NCI-H2107 (cell line): ENCODE measurements around the gene LDHAL6B.
"Not testable (repeated sequence)": the region's sequence is repeated elsewhere in the genome, so short reads cannot be mapped to it uniquely, and the experiment has no call there.

Experiments used
- DNase-seq: peaks from one replicate; lab custom pipeline; 2025; lab: John Stamatoyannopoulos, UW

The LDHAL6B gene

DNA sequence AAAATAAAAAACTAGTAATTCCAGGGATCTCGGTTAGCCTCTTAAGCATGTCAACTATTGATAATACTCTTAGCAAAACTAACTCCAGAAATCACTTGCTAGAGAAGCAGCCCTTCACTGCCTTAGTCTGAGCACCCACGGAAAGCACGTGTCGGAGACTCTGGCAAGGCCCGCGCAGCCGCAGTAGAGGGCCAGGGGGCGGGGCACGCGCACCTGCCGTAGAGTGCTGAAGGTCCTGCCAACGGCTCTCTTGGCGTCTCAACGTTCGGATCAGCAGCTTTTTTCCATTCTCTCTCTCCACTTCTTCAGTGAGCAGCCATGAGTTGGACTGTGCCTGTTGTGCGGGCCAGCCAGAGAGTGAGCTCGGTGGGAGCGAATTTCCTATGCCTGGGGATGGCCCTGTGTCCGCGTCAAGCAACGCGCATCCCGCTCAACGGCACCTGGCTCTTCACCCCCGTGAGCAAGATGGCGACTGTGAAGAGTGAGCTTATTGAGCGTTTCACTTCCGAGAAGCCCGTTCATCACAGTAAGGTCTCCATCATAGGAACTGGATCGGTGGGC, at the start of gene LDHAL6B:
Gene LDHAL6B (plus strand): TSS at position 221 of the 561 bp plus-strand sequence. CDS start 98 bp downstream, at position 319.
- DNase-seq = no peak

DNA sequence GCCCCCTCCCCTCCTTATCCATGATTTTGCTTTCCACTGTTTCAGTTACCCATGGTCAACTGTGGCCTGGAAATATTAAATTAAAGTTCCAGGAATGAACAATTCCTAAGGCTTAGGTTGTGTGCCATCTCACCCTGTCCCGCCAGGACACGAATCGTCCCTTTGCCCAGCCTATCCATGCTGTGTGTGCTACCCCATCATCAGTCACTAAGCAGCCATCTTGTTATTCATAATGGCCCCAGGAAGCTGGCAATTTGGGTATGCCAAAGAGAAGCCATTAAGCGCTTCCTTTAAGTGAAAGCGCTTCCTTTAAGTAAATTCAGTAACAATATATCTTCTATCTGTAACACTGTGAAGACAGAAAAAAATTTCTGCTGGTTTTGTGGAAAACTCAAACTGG, 49.2 kb upstream of the LDHAL6B start:
- DNase-seq = no peak

DNA sequence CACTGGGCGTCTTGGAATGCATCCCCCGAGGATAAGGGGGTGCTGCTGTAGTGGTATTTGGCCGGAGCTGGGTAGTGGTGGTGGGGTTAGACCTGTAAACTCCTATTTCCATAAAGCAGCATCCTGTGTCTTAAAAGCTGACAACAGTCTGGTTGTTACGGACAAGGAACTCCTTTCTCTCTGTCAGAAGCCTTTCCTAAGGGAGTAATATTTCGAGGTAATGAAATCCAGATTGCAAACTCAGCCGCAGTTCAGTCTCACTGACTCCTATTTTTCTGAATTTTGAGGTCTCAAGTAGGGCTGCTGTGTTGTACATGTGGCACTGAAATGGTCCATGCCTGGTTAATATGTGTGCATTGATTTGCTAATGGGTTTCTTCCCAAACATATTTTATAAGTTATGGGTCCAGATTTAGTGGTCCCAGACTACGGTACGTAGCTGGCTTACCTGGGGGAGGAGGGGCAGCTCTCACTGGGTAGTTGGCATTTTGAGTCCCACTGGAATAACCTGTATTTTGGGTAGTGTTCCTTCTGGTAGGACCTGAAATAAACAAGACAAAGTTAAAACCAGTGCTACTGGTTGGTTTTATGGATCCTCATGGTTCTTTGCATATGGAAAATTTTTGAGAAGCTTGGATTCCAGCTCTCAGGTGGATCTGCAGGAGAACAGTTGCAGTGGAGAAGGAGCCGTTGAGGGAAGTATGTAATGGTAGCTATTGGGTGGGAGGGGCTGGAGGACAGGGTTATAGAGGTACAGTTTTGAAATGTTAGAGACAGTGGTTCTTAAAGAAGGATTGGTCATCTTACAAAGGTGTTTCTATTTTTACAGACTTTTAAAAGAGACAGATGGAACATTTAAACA, 48.6 kb upstream of the LDHAL6B start:
- DNase-seq = no peak

DNA sequence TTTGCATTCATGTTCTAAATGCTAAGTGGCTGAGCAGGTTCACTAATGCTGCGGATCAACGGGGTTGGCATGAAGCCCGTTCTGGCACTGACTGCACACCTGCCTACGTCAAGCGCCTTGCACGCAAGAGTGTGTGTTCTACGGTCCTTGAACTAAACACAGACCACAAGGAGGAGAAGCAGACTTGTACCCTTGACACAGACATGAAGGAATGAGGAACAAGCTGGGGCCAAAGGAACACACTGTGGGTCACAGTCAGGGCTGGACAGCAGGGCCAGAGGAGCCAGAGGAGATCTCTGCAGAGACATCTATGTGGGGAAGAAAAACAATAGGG, 48.0 kb upstream of the LDHAL6B start:
- DNase-seq = peak; percentile 29

DNA sequence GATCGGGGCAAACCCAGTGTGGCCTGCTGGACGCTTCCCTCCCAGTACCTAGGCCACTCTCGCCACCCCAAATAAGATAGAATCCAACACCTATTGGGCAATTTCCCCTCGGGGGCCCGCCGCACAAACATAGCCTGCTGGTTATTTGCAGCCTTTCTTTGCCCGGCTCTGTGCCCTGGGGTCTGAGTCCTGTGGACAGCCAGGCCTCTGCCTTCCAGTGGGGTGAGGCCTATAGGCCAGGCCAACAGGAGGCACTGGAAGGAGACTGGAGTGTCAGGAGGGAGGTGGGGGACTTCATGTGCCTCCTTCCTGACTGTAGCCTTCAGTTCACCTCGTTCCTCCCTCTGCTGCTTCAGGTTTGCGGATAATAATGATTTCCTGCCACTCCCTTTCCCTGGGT, 47.4 kb upstream of the LDHAL6B start:
- no peak for DNase-seq

DNA sequence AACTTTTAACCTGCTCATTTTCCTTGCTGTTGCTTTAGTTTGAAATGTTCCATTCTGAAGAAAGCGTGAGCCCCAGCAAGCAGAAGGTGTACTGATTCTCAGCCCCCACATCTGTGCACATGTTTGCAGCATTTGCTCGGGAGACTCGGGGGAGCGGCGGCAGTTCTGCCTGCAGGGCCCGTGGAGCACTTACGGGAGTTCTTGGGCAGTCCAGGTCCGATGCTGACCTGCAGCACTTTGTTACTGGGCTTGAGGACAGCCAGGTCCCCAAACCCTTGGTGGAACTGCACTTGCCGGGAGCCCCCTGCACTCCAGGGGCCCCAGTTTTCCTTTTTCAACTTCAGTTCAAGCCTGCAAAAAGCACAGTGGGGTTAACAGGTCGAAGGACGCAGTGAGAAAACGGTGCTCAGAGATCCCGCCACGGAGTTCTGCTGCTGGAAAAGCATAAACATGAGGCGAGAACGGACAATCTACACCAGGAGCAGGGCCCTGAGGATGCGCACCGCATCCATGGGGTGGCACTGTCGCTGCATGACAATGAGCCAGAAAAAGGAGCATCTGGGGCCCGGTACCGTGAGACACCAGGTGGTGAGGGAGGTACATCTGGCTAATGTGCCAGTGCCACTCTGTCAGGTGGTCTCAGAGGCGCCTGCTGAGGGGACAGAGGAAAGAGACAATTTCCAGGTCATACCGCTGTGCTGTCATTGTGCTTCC, 45.6 kb upstream of the LDHAL6B start:
- DNase-seq = peak; percentile 39

DNA sequence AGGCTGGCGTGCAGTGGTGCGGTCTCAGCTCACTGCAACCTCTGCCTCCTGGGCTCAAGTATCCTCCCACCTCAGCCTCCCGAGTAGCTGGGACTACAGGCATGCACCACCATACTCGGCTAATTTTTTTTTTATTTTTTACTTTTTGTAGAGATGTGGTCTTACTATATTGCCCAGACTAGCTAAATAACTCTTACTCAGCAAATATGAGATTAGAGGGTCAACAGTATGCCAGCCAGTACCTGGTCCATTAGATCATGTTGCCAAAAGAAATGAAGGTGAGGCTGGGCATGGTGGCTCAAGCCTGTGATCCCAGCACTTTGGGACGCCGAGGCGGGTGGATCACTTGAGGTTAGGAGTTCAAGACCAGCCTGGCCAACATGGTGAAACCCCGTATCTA, 44.6 kb upstream of the LDHAL6B start:
- not testable (repeated sequence) for DNase-seq

DNA sequence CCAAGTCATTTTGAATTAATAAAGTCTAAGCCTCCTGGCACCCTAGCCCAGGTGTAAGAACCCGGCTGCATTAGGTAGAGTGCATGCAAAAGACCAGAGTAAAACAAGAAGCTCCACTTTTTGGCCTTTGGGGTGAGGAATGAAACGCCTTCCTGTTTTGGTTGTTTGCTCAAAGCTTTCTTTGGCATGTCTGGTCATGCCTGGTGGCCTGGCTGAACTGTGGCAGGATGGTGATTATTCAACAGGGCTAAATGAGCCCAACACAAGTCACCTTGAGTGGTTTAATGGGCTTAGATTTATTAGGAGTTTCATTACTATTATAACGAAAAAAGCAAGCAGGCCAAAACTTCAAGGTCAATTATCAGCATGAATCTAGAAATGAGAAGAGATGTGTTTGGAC, 40.9 kb upstream of the LDHAL6B start:
- no peak for DNase-seq

DNA sequence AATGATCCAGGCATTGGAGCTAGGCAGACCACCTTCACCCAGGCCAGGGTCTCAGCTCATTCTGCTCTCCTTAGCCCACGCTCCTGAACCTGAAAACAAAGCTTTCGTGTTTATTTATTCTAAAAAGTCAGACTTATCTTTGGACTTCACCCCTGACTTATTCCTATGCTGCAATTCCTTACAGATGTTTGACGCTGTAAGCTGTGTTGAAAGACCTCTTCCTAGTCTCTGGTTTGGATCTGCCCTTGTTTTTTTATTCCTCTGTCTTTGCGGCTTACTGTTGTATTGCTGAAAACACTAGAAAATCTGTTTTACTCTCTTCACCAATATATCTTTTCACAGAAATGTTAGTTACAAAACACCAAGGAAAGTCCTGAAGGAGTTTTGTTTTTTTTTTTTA, 40.5 kb upstream of the LDHAL6B start:
- no peak for DNase-seq

DNA sequence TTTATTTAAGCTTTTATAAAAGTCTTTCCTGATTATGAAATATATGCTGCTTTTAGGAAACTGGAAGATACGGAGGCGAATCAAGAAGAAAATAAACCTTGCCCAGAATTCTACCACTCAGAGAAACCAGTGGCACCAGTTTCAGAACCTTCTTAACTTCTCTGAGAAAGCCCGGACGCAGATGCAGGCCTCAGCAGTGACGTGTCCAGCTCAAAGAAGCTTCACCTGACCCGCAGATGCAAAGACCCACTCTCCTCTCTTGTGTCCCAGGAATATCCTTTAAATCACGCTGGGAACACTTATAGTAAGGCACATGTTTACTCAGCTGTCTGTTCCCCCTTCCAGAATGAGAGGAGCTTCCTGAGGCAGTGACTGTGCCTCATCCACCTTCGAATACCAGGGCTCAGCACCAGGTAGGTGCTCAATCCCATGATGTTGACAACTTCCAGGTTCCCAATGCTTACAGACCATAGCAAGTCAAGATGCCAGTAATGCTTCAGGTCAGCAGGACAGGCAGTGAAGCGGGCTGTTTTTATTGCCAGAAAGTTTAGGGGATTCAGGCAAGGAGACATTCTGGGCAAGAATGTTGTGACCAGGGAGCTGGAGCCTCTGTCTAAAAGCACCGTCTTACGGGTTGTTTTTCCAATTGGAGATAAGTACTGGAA, 39.9 kb upstream of the LDHAL6B start:
- DNase-seq = no peak

DNA sequence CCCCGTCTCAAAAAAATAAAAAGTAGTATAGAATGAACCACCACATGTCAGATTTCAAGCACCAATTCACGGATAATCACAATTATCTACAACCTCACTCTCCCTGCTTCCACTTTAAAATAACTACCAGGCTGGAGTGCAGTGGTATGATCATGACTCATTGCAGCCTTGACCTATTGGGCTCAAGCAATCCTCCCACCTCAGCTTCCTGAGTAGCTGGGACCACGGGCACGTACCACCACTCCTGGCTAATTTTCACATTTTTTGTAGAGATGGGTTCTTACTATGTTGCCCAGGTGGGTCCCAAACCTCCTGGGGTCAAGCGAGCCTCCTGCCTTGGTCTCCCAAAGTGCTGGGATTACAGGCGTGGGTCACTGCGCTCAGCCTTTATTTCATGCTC, 38.1 kb upstream of the LDHAL6B start:
- no peak for DNase-seq

DNA sequence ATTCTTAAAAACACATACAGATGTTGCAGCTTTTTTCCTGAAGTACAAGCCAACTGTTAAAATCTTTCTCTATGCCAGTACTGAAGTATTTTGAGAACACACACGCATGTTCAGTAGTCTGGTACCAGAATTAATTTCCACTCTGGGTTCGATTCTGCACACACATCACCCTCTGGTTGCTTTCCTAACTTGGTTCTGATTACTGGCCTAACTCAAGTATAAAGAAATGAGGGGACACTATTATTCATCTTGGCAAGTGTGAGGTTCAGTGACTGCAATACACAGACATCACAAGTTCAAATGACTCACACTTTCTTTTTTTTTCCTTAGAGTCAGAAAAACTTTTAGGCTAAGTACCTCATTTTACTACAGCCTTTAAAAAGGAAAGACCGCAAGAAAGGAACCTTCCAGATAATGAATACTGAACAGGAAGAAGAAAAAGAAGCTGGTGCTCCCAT, 37.4 kb upstream of the LDHAL6B start:
- DNase-seq = no peak

DNA sequence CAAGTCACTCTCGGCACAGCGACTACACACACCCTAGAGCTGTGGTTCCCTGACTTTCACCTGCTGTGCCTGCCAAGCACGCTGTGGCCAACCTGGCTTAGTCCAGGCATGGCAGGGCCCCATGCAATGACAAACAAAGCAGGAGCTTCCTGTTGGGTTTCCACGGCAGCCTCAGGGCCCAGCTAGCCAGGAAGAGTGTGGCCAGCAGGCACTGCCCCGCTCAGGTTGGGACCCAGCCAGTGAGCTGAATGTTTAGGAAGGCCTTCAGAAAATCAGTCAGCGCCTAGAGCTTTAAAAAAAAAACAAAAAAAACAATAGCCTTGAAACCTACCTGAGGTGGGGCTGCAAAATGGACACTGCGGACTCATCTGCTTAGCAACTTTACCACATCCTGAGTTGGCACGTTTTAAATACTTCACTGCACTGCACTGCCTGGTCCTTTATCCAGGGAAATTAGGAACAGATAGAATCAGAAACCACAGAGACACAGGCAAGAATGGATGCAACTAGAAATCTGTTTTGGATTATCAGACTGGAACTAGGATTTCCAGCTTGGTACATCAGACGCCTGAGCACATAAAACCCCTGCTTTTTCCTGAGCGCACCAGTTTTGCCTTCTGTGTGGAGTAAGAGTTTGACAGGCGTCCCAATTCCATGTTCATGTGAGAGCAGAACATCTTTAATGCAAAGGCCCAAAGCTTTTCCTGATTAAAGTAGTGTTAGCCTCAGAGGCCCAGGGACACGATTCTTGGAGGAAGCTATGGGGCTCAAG, 36.2 kb upstream of the LDHAL6B start:
- DNase-seq = no peak

DNA sequence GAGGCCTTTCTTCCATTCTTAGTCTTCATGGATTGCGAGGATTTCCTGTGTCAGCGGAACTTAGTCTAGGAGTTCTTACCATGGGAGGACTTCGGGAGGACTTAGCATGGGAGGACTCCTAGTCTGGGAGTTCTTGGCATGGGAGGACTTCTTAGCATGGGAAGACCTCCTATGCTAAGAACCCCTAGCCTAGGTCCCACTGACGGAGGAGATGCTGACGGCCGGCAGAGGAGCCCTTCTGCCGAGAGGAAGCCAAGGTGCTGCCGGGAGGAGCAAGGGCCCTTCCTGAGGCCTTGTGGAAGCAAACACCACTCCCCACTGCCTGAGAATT, 35.6 kb upstream of the LDHAL6B start:
- DNase-seq = no peak

DNA sequence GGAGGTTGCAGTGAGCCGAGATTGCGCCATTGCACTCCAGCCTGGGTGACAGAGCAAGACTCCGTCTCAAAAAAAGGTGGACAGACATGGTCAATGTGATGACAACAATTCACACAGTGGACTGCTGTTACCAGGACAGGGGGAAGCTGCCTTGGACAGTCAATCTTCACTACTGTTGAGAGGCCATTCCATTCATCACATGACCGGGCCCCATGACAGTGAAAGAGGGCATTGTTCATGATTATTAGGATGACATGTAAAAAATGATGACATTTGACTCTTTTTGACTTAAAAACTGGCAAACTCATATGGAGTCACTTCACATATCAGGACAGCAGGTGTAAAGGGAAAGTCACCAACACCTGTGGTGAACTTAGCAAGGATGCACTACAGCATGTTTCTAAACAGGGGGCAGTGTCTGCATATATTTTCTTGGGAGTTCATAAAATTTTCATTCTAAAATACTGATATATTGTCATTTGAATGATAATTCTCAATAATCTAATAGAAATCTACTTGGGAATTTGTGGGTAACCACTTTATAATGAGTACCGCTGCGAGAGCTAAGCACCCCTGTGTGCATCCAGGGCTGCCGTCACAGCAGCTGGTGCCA, 34.2 kb upstream of the LDHAL6B start:
- DNase-seq = no peak

DNA sequence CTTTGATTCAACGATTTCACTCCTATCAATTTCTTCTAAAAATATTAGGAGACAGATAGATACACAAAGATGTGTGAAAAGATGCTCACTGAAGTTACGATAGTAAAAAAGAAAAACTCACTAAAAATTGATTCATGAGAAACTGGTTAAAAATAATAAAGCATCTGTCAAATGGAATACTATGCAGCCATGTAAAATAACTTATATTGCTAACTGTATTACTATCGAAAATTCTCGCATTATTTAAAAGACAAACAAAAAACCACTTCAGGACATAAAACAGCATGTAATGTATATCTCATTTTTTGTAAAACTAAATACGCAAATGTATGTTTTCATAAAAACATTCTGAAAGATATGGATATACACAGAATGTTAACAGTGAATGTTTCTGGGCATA, 33.4 kb upstream of the LDHAL6B start:
- DNase-seq = no peak

DNA sequence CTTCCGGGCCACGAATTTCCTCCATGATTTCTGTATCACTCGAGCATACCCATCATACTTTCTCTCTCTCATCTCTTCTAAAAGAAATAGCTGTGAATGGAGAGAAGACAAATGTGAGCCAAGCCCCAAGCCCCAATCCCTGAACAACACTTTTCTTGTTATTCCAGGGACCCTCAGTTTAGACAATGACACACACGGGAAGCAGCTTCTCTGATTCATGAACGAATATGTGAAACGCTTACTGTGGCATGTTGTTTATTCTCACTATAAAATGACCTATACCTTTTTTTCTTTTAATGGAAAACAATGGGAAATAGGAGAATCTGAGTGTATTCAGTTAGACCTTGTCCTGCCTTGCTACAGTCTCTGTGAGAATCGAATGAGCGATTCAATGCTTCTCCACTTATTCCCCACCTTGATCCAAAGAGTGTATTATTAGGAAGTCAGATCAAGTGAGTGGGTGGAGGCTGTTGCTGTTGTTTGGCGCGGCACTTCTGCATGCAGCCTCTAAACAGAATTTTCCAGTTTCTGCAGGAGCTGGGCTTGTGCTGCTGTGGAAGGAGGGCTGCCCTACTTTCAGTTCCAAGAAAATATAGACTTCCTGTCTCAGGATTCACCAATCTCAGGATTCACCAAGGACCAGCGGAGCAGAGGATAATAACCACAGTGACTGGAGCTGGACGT, 32.4 kb upstream of the LDHAL6B start:
- DNase-seq = no peak

DNA sequence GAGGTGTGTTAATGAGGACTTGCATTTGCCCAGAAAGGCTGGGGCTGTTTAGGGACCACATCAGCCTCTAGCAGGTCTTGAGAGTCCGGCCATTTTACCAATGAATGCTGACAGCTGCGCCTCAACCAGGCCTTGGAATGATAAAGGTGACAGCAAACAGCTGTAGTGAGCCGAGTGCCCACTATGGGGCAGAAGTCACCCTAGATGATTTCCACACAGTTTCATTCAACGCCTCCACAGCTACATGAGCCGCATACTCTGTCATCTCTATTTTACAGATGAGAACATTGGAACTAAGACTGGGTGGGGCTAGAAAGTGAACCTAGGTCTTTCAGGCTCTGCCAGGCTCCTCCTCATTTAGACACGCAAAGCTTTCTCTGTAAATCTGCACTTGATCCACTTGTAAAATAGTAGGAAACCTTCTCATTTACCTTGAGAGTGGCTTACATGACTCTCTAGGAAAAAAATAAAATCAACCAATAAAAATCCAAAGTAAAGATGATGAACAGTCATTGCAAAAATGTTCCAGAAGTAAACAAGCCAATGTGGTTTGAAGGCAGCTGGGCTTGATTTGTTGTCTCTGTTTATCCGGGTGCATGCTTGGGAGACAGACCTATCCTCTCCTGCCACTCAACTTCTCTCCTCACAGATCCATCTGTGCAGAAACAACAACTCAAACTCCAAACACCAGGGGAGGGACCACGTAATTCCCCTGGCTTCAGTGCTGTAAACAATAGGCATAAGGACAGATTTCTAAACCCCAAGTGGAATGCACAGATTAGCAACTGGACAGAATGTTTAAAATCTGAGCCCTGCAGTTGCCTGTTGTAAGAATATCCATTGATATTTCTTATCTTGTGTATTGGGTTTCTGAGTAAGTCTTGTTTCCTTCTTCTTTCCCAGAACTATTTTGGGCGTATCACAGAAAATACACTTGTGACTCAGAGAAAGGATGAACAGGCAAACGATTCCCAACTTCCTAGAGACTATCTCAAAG, 31.5 kb upstream of the LDHAL6B start:
- no peak for DNase-seq

DNA sequence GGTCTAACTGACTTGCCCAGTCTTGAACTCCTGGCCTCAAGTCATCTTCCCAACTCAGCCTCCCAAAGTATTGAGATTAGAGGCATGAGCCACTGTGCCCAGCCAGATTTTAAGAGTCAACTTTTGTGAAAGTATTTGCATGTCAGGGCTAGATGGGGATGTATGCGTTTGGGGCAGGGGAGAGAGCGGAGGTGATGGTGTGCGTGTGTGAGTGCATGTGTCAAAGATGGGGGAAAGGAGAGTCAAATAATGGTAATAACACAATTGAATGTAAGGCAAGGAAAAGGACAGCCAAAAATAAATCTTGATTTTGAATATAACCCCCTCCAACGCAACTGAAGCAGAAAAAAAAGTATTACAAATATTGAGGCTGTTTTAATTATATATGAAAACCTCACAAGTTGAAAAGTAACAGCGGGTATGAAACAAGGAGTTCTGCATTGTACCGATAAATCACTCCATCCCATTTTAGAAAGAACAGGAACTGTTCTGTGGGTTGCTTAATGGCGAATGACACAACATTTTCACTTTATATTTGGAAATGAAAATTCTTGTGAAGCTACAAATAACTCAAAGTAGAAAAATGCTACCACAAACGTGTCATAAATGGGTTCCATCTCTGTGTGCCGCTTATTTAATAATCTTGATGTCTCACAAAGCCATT, 29.9 kb upstream of the LDHAL6B start:
- DNase-seq = no peak
